Activated T-helper 1 cell treated with anti-CD3 and anti-CD28 coated beads, Interleukin-12 subunit alpha, Interleukin-12 subunit beta, Interleukin-2, Interleukin-4 antibody, amounts not matched to agents 30 ng/mL and 10 ng/mL and 1 ng/mL, durations not matched to agents 14 hours and 24 hours and 36 hours (primary cell): Measurements from ENCODE around the gene BAHCC1. TPM values are rescaled to one million over a fixed set of nuclear protein-coding genes. Genes with fewer than 3 reads are reported as not detected.
"Not testable (repeated sequence)": the region's sequence is repeated elsewhere in the genome, so short reads cannot be mapped to it uniquely, and the experiment has no call there.

ENCODE experiments used
- DNase-seq: peaks from one replicate; pipeline ENCODE4 v3.0.0; 2021; ENCODE audit warnings: low spot score
- H3K27ac Mint-ChIP-seq: one replicate; pipeline ENCODE4 v1.8.0; 2021; ENCODE audit warnings: mild to moderate bottlenecking, mixed read lengths
- H3K27me3 Mint-ChIP-seq: one replicate; pipeline ENCODE4 v1.8.0; 2022; ENCODE audit warnings: mild to moderate bottlenecking, moderate library complexity, mixed read lengths; ENCODE audit not compliant: insufficient read depth
- H3K36me3 Mint-ChIP-seq: one replicate; pipeline ENCODE4 v1.8.0; 2021; ENCODE audit warnings: low read depth, mixed read lengths
- H3K4me1 Mint-ChIP-seq: one replicate; pipeline ENCODE4 v1.8.0; 2021; ENCODE audit warnings: low read depth, mixed read lengths
- H3K4me3 Mint-ChIP-seq: one replicate; pipeline ENCODE4 v1.8.0; 2021; ENCODE audit warnings: mild to moderate bottlenecking, moderate library complexity, mixed read lengths
- H3K9me3 Mint-ChIP-seq: one replicate; pipeline ENCODE4 v1.8.0; 2021; ENCODE audit warnings: mixed read lengths
- intact Hi-C: fragments of 100-400 bp; cut with micrococcal nuclease; formaldehyde crosslinking; loops from one replicate; pipeline ENCODE4 v1.15.1; 2024
- total RNA-seq: library from RNA; stranded (reverse); gene quantifications from 2 replicates; pipeline ENCODE4 v1.2.3, GENCODE V29; 2022

BAHCC1 gene
- total RNA-seq, 1 donor from 2014 or later: 0.08 TPM

DNA sequence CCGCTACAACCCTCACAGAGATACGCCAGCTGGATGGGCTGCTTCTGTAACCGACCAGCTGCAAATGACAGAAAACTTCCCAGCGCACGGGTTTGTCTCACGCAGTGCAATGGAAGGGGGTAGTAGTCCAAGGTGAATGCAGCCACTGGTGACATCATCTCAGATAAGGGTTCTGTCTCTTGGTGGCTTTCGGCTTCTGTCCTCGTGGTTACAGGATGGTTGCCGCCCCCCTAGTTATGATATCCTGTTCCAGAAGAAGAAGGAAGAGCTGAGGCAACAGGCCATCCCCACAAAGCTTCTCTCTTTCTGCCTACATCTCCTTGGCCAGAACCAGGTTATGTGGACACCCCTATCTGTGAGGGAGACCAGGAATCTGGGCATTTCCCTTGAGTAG is 40.3 kb upstream of the BAHCC1 start:
- DNase-seq: no peak
- H3K9me3 Mint-ChIP-seq: no peaks in the 10 kb centered on the region
- peaks cover 21% of the 10 kb centered on the region for H3K27me3 Mint-ChIP-seq
- H3K27ac Mint-ChIP-seq: no peak overlapping the region
- no peak overlapping the region for H3K4me3 Mint-ChIP-seq
- intact Hi-C loops: no loop called here
- no peaks in the 10 kb centered on the region for H3K36me3 Mint-ChIP-seq
- no peaks in the 10 kb centered on the region for H3K4me1 Mint-ChIP-seq

DNA sequence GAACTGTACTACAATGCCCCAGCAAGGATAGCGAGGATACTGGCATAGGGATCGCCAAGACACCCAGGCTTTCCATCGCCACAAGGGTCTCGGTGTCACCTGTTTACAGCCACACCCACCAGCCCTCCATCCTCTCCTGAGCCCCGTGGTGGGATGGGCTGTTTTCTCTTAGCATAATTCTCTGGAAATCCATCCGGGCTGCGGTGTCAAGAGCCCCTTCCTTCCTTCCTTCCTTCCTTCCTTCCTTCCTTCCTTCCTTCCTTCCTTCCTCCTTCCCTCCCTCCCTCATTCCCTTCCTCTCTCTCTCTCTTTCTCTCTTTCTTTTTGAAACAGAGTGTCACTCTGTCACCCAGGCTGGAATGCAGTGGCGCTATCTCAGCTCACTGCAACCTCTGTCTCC is 36.0 kb upstream of the BAHCC1 start:
- peaks cover 11% of the 10 kb centered on the region for H3K27me3 Mint-ChIP-seq
- H3K9me3 Mint-ChIP-seq: no peaks in the 10 kb centered on the region

DNA sequence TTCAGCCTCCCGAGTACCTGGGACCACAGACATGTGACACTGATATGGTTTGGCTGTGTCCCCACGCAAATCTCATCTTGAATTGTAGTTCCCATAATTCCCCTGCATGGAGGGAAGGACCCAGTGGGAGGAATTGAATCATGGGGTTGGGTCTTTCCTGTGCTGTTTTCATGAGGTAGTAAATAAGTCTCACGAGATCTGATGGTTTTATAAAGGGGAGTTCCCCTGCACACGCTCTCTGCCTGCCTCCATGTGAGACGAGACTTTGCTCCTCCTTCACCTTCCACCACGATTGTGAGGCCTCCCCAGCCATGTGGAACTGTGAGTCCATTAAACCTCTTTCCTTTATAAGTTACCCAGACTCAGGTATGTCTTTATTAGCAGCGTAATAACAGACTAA is 33.3 kb upstream of the BAHCC1 start:
- H3K4me3 Mint-ChIP-seq, H3K27ac Mint-ChIP-seq, H3K9me3 Mint-ChIP-seq, intact Hi-C loops, DNase-seq, H3K36me3 Mint-ChIP-seq, H3K4me1 Mint-ChIP-seq: not testable (repeated sequence)
- H3K27me3 Mint-ChIP-seq: peaks cover 22% of the 10 kb centered on the region

More for the DNA sequence above, 36.0 kb upstream of the BAHCC1 start:
- no peak for DNase-seq
- intact Hi-C loops: no loop called here
- H3K4me1 Mint-ChIP-seq: no peaks in the 10 kb centered on the region
- no peaks in the 10 kb centered on the region for H3K36me3 Mint-ChIP-seq
- no peak overlapping the region for H3K27ac Mint-ChIP-seq
- no peak overlapping the region for H3K4me3 Mint-ChIP-seq

DNA sequence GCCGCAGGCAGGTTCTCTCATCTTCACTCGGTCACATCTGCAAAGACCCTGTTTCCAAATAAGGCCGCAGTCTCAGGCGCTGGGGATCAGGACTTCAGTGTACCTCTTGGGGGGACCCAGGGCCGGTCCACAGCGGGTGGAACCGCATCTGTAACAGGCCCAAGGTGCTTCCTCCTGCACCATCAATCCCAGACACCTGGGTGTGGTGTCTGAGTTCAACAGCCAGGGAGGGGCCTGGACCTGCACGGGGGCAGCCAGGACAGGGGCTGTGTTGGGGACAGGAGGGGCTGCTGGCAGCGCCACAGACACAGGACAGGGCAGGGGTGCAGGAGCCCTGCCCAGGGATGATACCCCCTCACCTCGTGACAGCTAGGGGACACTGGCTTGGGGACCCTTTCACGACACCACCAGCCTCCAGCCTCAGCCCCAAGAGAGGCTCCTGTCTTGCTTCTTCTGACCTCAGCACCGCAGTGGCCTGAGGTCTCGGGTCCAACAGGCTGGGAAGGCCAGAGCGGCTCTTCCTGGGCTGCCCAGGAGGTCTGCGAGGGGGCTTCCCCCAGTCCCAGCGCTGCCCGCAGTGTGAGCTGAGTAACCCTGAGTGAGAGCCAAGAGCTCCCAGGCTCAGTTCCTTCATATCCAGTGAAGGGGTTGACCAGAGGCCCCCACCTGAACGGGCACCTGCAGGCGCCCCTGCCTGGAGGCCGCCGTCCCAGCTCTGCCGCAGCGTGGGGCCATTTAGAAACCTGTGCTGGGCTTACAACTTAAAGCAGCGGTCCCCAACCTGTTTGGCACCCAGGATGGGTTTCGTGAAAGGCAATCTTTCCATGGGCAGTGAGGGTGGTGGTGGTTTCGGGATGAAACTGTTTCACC is 30.7 kb upstream of the BAHCC1 start:
- H3K27ac Mint-ChIP-seq: no peak overlapping the region
- intact Hi-C loops: no loop called here
- H3K4me3 Mint-ChIP-seq: no peak overlapping the region
- no peaks in the 10 kb centered on the region for H3K9me3 Mint-ChIP-seq
- no peak for DNase-seq
- no peaks in the 10 kb centered on the region for H3K4me1 Mint-ChIP-seq
- H3K36me3 Mint-ChIP-seq: no peaks in the 10 kb centered on the region
- peaks cover 22% of the 10 kb centered on the region for H3K27me3 Mint-ChIP-seq

DNA sequence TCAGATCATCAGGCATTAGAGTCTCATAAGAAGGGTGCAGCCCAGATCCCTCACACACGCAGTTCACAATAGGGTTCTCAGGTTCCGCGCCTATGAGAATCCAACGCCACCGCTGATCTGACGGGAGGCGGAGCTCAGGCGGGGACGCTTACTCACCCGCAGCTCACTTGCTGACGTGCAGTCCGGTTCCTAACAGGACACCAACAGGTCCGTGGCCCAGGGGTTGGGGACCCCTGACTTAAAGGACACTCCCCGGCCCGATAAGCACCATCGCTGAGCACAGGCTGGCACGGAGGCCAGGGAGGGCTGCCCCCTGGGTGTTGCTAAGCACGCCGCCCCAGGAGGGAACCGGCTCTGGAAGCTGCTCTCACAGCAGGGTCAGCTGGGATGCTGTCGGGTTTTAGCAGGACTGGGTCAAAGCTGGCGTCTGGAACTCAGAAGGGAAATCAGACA is 30.1 kb upstream of the BAHCC1 start:
- intact Hi-C loops: no loop called here
- Mint-ChIP-seq H3K4me3 (no peak overlapping the region), H3K9me3 (no peaks in the 10 kb centered on the region), H3K27me3 (peaks cover 22% of the 10 kb centered on the region), H3K36me3 (no peaks in the 10 kb centered on the region), H3K27ac (no peak overlapping the region), H3K4me1 (no peaks in the 10 kb centered on the region)
- no peak for DNase-seq

DNA sequence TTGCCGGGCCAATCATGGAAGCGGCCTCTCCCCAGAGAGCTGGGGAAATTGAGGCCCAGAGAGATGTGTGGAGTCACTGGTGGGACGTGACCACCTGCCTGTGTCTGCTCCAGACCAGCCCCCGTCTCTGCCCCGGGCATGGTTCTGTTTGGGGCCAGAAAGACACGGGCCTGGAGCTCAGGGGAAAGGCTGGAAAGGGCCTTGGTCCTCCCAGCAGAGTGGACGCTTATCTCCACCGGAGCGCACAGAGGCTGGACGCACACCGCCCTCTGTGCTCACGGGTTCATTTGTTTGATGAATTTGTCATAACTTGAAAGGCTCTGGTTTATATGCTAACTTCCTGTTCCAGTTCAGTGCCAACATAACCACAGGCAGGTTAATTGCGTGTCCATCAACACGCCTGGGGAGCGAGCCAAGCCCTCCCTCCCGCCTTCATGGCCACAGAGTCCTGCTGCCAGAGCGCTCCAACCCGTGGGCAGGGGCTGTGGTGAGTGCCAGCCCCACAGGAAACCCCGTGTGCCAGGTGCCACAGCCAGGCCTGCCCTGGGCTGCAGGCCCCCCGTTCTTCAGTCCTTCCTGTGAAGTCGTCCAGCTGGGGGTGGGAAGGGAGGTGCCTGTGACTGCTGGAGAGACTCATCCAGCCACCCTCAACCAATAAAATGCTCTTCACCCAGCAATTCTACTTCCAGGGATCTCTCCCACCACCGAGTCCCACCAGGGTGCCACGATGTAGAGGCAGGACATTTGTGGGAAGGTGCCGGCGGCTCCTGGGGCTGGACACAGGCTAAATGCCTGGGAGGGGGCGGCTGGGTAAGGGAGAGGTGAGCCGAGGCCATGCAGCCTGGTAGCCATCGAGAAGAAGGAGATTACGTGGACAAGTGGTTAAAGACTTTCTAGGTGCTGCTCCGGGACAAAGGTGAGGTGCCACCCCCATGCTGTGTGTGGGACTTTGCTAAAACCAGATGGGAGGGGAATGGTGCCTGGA is 29.4 kb upstream of the BAHCC1 start:
- Mint-ChIP-seq H3K4me1 (no peaks in the 10 kb centered on the region), H3K27me3 (peaks cover 22% of the 10 kb centered on the region), H3K4me3 (no peak overlapping the region), H3K36me3 (no peaks in the 10 kb centered on the region), H3K27ac (no peak overlapping the region), H3K9me3 (no peaks in the 10 kb centered on the region)
- intact Hi-C loops: no loop called here
- DNase-seq: no peak

DNA sequence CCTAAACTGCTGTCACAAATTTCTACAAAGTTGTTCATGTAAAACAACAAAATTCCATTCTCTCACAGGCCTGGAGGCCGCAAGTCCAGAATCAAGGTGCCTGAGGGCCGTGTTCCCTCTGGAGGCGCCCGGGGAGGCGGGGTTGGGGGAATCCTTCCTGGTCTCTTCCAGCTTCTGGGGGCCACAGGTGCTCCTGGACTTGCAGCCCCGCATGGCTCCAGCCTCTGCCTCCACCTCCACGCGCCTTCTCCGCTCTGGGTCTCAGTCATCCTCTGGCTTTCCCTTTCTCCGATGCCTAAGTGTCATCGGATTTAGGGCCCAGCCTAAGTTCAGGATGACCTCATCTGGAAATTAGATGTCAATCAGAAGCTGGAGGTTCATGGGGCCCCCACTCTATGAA is 28.6 kb upstream of the BAHCC1 start:
- intact Hi-C loops: no loop called here
- Mint-ChIP-seq H3K36me3 (no peaks in the 10 kb centered on the region), H3K27ac (no peak overlapping the region), H3K4me1 (no peaks in the 10 kb centered on the region), H3K9me3 (no peaks in the 10 kb centered on the region), H3K4me3 (no peak overlapping the region), H3K27me3 (peaks cover 22% of the 10 kb centered on the region)
- DNase-seq: no peak

DNA sequence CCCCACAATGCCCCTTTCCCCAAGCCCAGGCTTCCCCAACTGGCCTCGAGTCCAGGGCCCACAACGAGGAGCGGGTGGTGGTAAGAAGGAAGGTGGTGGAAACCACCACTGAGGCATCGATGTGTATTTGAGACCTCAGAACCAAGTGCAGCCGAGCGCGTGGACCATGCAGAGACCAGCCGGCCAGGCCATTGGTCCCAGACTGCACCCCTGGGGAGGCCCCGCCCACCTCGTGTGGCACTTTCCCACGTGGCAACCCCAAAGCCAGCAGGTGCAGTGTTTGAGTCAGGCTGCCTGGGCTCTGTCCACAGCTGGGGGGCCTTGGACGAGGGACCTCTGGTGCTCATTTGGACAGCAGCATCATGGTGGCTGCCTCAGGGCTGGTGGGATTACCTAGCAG is 28.1 kb upstream of the BAHCC1 start:
- no peak overlapping the region for H3K4me3 Mint-ChIP-seq
- intact Hi-C loops: no loop called here
- no peak for DNase-seq
- no peaks in the 10 kb centered on the region for H3K4me1 Mint-ChIP-seq
- H3K36me3 Mint-ChIP-seq: no peaks in the 10 kb centered on the region
- H3K27me3 Mint-ChIP-seq: peaks cover 22% of the 10 kb centered on the region
- no peak overlapping the region for H3K27ac Mint-ChIP-seq
- no peaks in the 10 kb centered on the region for H3K9me3 Mint-ChIP-seq

DNA sequence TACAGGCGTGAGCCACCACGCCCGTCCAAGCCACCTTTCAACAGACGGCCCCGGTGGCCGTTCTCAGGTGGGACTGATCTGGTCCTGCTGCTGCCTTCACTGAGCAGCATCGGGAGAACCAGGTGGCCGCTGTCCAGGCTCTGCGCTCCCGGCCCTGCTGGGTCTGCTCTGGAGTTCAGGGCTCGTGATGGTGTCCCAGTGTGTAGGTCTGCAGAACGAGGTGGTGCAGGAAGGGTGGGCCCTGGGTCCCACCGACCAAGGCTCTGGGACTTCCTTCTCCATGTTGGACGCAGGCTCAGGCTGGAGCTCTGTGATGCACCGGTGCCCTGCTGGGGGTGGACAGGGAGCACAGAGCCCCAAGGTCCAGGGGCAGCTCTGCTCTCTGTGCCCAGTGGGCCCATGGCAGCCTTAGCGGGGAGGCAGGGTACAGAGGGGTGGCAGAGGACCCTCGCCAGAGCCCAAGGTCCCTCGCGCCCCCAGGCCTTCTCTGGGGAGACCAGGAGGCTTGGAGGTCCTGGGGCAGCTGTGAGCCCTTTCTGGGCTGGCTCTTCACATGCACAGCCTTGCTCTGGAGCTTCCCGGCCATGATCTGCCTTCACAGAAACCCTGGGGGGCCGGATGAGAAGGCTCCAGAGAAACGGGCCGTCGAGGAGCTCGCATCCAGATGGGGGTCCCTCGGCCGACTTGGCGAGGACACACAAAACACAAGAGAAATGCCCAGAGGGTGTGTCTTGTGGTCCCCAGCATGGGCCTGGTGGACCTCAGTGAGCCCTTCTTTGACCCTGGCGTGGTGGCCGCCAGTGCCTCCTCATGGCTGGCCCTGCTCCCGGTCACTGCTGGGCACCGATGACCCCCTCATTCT is 26.9 kb upstream of the BAHCC1 start:
- no peaks in the 10 kb centered on the region for H3K4me1 Mint-ChIP-seq
- H3K4me3 Mint-ChIP-seq: no peak overlapping the region
- no peak for DNase-seq
- H3K9me3 Mint-ChIP-seq: no peaks in the 10 kb centered on the region
- intact Hi-C loops: no loop called here
- no peaks in the 10 kb centered on the region for H3K36me3 Mint-ChIP-seq
- H3K27me3 Mint-ChIP-seq: peaks cover 19% of the 10 kb centered on the region
- no peak overlapping the region for H3K27ac Mint-ChIP-seq

DNA sequence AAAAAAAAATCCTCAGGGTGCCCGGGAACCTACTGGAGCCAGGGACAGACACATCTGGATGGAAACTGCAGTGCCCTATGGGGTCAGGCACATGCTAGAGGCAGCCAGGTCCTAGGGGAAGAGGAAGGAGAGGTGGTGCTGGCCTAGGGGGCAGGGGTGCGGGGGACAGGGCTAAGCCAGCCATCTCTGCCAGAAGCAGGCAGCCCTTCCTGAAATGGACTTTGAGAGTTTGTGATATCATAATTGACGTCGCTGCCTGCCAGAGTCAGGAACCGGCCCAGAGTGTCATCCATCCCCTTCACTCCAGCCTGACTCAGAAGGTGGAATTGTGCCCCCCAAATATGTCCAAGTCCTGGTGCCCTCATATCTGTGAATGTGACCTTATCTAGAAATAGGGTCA is 25.0 kb upstream of the BAHCC1 start:
- Mint-ChIP-seq H3K27me3 (peaks cover 18% of the 10 kb centered on the region), H3K27ac (no peak overlapping the region), H3K4me3 (no peak overlapping the region), H3K36me3 (no peaks in the 10 kb centered on the region), H3K9me3 (no peaks in the 10 kb centered on the region), H3K4me1 (no peaks in the 10 kb centered on the region)
- intact Hi-C loops: no loop called here
- no peak for DNase-seq

DNA sequence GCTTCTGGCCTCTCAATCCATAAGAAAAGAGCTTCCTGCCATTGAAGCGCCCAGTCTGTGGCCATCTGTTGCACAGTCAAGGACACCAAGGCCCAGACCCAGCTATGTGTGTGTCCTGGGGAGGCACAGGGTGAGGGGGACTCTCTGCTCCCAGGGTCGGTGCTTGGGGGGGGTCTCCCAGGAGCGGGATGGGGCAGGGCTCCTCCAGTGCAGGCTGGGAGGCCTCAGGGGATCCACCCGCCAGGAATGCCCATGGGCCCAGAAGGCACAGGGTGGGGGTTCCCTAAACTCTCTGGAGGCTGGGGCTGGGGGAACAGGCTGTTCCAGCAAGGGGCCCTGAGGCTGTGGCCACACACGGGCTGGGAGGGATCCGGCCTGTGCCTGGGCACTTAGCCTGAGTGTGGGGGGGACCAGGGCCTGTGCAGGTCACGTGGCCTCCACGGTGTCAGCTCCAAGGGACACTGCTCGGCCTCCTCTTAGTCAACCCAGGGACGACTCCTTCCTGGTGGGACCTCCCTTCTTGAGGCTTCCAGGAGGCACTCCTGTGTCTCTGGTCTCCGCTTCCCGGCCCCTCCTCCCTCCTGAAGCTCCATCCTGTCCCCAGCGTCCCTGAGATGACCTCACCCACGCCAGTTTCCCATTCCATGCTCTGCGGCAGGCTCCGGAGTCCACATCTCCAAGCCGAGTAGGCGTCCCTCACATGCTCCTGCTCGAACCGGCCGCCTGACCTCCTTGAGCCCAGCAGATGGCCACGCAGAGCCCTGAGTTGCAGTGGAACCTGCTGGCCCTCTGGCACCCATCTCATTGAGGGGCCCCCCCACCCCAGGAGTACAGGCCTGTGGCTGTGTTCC is 23.1 kb upstream of the BAHCC1 start:
- H3K4me3 Mint-ChIP-seq: no peak overlapping the region
- no peak overlapping the region for H3K27ac Mint-ChIP-seq
- no peaks in the 10 kb centered on the region for H3K9me3 Mint-ChIP-seq
- no peaks in the 10 kb centered on the region for H3K4me1 Mint-ChIP-seq
- H3K36me3 Mint-ChIP-seq: no peaks in the 10 kb centered on the region
- no peak for DNase-seq
- intact Hi-C loops: no loop called here
- peaks cover 2% of the 10 kb centered on the region for H3K27me3 Mint-ChIP-seq
